GM12874 (cell line): ENCODE results near the gene BCR.

Source experiments
- CTCF ChIP-seq: IDR thresholded peaks from 2 replicates; pipeline ENCODE4 v1.5.1; 2011; ENCODE audit warnings: low read depth, mild to moderate bottlenecking, control low read depth, low read length, moderate library complexity; ENCODE audit not compliant: insufficient read depth

The BCR gene

GRCh38 chr22:23154461-23154860 lies 25.8 kb upstream of the BCR start:
- no peak for TF ChIP-seq CTCF

- TF ChIP-seq CTCF = no peak
Observed at GRCh38 chr22:23155143-23155542, 25.2 kb upstream of the BCR start.

GRCh38 chr22:23155831-23156230 lies 24.5 kb upstream of the BCR start:
- TF ChIP-seq CTCF = no peak

- 0 out of 2 replicates have a peak, but pooled peaks have one; percentile 13 for TF ChIP-seq CTCF
Observed at GRCh38 chr22:23156286-23156685, 24.0 kb upstream of the BCR start.

- no peak for TF ChIP-seq CTCF
Observed at GRCh38 chr22:23157560-23158515, 22.5 kb upstream of the BCR start.

- TF ChIP-seq CTCF = no peak
Observed at GRCh38 chr22:23158516-23159290, 21.6 kb upstream of the BCR start.

GRCh38 chr22:23159291-23159630 lies 21.0 kb upstream of the BCR start:
- no peak for TF ChIP-seq CTCF
